ENCODE measurements around the gene IGFBPL1.
"Not testable (repeated sequence)": the region's sequence is repeated elsewhere in the genome, so short reads cannot be mapped to it uniquely, and the experiment has no call there.

IGFBPL1 gene

GRCh38 chr9:38423973-38424843, at the start of gene IGFBPL1:
TSS of gene IGFBPL1 (minus strand) at chr9:38424454. CDS start at chr9:38424424, 30 bp downstream.
- Mint-ChIP-seq H3K27ac (no peak within 1 kb of the TSS), H3K36me3 (ENCODE audit: low read depth) (no peaks in the 10 kb centered on the region), H3K4me1 (ENCODE audit: low read depth) (peaks cover 1% of the 10 kb centered on the region), H3K27me3 (ENCODE audit: low read depth) (peaks cover 46% of the 10 kb centered on the region), H3K4me3 (no peak within 1 kb of the TSS), H3K9me3 (no peaks in the 10 kb centered on the region)

GRCh38 chr9:38472583-38473249, 48.5 kb upstream of the IGFBPL1 start:
- not testable (repeated sequence) for H3K4me3 Mint-ChIP-seq; H3K9me3 Mint-ChIP-seq; H3K27ac Mint-ChIP-seq; H3K27me3 Mint-ChIP-seq (ENCODE audit: low read depth); H3K36me3 Mint-ChIP-seq (ENCODE audit: low read depth); H3K4me1 Mint-ChIP-seq (ENCODE audit: low read depth)

GRCh38 chr9:38467404-38467803, 43.1 kb upstream of the IGFBPL1 start:
- Mint-ChIP-seq H3K4me1 (ENCODE audit: low read depth) (no peaks in the 10 kb centered on the region), H3K27me3 (ENCODE audit: low read depth) (peaks cover 3% of the 10 kb centered on the region), H3K27ac (no peak overlapping the region), H3K4me3 (no peak overlapping the region), H3K36me3 (ENCODE audit: low read depth) (no peaks in the 10 kb centered on the region), H3K9me3 (peaks cover 4% of the 10 kb centered on the region)

GRCh38 chr9:38453835-38454234, 29.6 kb upstream of the IGFBPL1 start:
- H3K27ac Mint-ChIP-seq: no peak overlapping the region
- peaks cover 12% of the 10 kb centered on the region for H3K9me3 Mint-ChIP-seq

GRCh38 chr9:38451162-38451561, 26.9 kb upstream of the IGFBPL1 start:
- no peak overlapping the region for H3K27ac Mint-ChIP-seq
- peaks cover 12% of the 10 kb centered on the region for H3K9me3 Mint-ChIP-seq
- no peaks in the 10 kb centered on the region for H3K4me1 Mint-ChIP-seq (ENCODE audit: low read depth)
- H3K4me3 Mint-ChIP-seq: no peak overlapping the region
- no peaks in the 10 kb centered on the region for H3K36me3 Mint-ChIP-seq (ENCODE audit: low read depth)
- peaks cover 19% of the 10 kb centered on the region for H3K27me3 Mint-ChIP-seq (ENCODE audit: low read depth)

More at GRCh38 chr9:38453835-38454234, 29.6 kb upstream of the IGFBPL1 start:
- Mint-ChIP-seq H3K4me3 (no peak overlapping the region), H3K36me3 (ENCODE audit: low read depth) (no peaks in the 10 kb centered on the region), H3K27me3 (ENCODE audit: low read depth) (peaks cover 8% of the 10 kb centered on the region), H3K4me1 (ENCODE audit: low read depth) (no peaks in the 10 kb centered on the region)

GRCh38 chr9:38447703-38448102, 23.4 kb upstream of the IGFBPL1 start:
- Mint-ChIP-seq H3K27me3 (ENCODE audit: low read depth) (peaks cover 21% of the 10 kb centered on the region), H3K27ac (no peak overlapping the region), H3K36me3 (ENCODE audit: low read depth) (no peaks in the 10 kb centered on the region), H3K4me3 (no peak overlapping the region), H3K9me3 (peaks cover 12% of the 10 kb centered on the region), H3K4me1 (ENCODE audit: low read depth) (no peaks in the 10 kb centered on the region)

GRCh38 chr9:38445154-38446043, 21.1 kb upstream of the IGFBPL1 start:
- no peaks in the 10 kb centered on the region for H3K9me3 Mint-ChIP-seq

GRCh38 chr9:38443597-38443996, 19.3 kb upstream of the IGFBPL1 start:
- no peaks in the 10 kb centered on the region for H3K4me1 Mint-ChIP-seq (ENCODE audit: low read depth)
- H3K27ac Mint-ChIP-seq: no peak overlapping the region
- no peaks in the 10 kb centered on the region for H3K9me3 Mint-ChIP-seq
- H3K4me3 Mint-ChIP-seq: no peak overlapping the region
- no peaks in the 10 kb centered on the region for H3K36me3 Mint-ChIP-seq (ENCODE audit: low read depth)
- H3K27me3 Mint-ChIP-seq (ENCODE audit: low read depth): peaks cover 11% of the 10 kb centered on the region

More at GRCh38 chr9:38445154-38446043, 21.1 kb upstream of the IGFBPL1 start:
- Mint-ChIP-seq H3K27me3 (ENCODE audit: low read depth) (peaks cover 21% of the 10 kb centered on the region), H3K4me1 (ENCODE audit: low read depth) (no peaks in the 10 kb centered on the region), H3K27ac (no peak overlapping the region), H3K36me3 (ENCODE audit: low read depth) (no peaks in the 10 kb centered on the region), H3K4me3 (no peak overlapping the region)

GRCh38 chr9:38443181-38443580, 18.9 kb upstream of the IGFBPL1 start:
- Mint-ChIP-seq H3K4me3 (no peak overlapping the region), H3K27ac (no peak overlapping the region), H3K27me3 (ENCODE audit: low read depth) (peaks cover 7% of the 10 kb centered on the region)

GRCh38 chr9:38442473-38443096, 18.3 kb upstream of the IGFBPL1 start:
- Mint-ChIP-seq H3K4me3 (no peak overlapping the region), H3K4me1 (ENCODE audit: low read depth) (no peaks in the 10 kb centered on the region), H3K36me3 (ENCODE audit: low read depth) (no peaks in the 10 kb centered on the region), H3K9me3 (no peaks in the 10 kb centered on the region), H3K27ac (no peak overlapping the region), H3K27me3 (ENCODE audit: low read depth) (peaks cover 3% of the 10 kb centered on the region)

More at GRCh38 chr9:38443181-38443580, 18.9 kb upstream of the IGFBPL1 start:
- H3K9me3 Mint-ChIP-seq: no peaks in the 10 kb centered on the region
- no peaks in the 10 kb centered on the region for H3K36me3 Mint-ChIP-seq (ENCODE audit: low read depth)
- no peaks in the 10 kb centered on the region for H3K4me1 Mint-ChIP-seq (ENCODE audit: low read depth)

- Mint-ChIP-seq H3K36me3 (ENCODE audit: low read depth) (no peaks in the 10 kb centered on the region), H3K9me3 (no peaks in the 10 kb centered on the region), H3K27me3 (ENCODE audit: low read depth) (peaks cover 3% of the 10 kb centered on the region), H3K4me1 (ENCODE audit: low read depth) (no peaks in the 10 kb centered on the region), H3K27ac (no peak overlapping the region), H3K4me3 (no peak overlapping the region)
Measured at GRCh38 chr9:38441347-38442085, 17.3 kb upstream of the IGFBPL1 start.

- Mint-ChIP-seq H3K4me3 (no peak overlapping the region), H3K9me3 (no peaks in the 10 kb centered on the region), H3K27ac (no peak overlapping the region), H3K36me3 (ENCODE audit: low read depth) (no peaks in the 10 kb centered on the region), H3K4me1 (ENCODE audit: low read depth) (no peaks in the 10 kb centered on the region), H3K27me3 (ENCODE audit: low read depth) (peaks cover 1% of the 10 kb centered on the region)
Measured at GRCh38 chr9:38440516-38440915, 16.3 kb upstream of the IGFBPL1 start.

GRCh38 chr9:38439916-38440301, 15.7 kb upstream of the IGFBPL1 start:
- Mint-ChIP-seq H3K27me3 (ENCODE audit: low read depth) (no peaks in the 10 kb centered on the region), H3K9me3 (no peaks in the 10 kb centered on the region), H3K4me3 (no peak overlapping the region), H3K4me1 (ENCODE audit: low read depth) (no peaks in the 10 kb centered on the region), H3K27ac (no peak overlapping the region), H3K36me3 (ENCODE audit: low read depth) (no peaks in the 10 kb centered on the region)
